Stimulated activated CD4-positive, alpha-beta T cell treated with anti-CD3 and anti-CD28 coated beads, TNF-alpha, amount 100 ng/mL, for 1 hour (primary cell): ENCODE measurements around the gene FAAP20.

ENCODE experiments used
- DNase-seq, 3 donors: peaks; one replicate each; pipeline ENCODE4 v3.0.0-alpha.2; 2020; ENCODE audit warnings: low read depth in 3 of 3, low spot score in 1 of 3

Gene FAAP20

GRCh38 chr1:2194319-2194897 lies at the start of gene FAAP20:
Gene FAAP20 (minus strand): TSS chr1:2194772. CDS start chr1:2194749, 23 bp downstream.
- DNase-seq = peak in 2 of 3 donors; percentile 50 to 57

DNA sequence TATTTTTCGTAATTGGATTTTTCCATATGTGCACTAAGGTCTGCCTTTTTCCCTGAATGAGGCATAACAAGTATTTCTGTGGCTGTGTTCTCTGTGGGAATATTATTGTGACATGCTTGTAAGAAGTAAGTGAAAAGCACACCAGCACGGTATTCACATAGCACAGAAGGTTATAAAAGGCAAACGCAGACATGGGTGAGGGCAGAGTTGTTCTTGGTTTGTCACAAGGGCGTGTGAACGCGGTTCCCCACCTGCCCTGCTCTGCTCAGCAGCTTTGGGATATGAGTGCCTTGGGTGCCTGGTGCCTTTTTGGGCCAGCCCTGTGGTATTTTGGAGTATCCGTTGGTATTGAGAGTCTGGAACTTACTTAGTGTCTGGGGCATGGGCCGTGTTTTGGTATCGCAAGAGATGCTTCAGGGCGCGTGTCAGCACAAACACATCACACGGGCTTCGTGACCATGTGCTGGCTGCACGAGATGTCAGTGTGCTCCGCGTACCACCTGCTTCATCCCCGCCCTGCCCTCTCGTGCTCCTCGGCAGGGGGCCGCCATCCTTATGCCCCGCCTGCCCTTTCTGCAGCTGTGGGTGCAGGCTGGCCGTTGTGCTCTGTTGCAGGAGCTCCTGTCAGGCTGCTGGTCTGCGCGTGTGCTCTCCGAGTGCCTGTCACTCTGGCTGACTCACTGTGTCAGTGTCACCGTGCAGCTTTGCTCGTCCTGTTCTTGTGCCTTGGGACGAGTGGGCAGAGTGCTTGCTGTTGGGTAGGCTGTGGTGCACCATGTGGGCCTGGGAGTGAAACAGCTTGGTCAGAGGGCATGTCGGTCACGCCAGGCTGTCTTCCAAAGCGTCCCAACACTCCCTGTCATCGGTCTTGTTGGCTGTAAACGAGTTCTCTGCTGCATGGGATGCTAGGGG lies 48.5 kb upstream of the FAAP20 start:
- DNase-seq = no peak

- no peak for DNase-seq
Observed at GRCh38 chr1:2241820-2242219, 47.2 kb upstream of the FAAP20 start.

DNA sequence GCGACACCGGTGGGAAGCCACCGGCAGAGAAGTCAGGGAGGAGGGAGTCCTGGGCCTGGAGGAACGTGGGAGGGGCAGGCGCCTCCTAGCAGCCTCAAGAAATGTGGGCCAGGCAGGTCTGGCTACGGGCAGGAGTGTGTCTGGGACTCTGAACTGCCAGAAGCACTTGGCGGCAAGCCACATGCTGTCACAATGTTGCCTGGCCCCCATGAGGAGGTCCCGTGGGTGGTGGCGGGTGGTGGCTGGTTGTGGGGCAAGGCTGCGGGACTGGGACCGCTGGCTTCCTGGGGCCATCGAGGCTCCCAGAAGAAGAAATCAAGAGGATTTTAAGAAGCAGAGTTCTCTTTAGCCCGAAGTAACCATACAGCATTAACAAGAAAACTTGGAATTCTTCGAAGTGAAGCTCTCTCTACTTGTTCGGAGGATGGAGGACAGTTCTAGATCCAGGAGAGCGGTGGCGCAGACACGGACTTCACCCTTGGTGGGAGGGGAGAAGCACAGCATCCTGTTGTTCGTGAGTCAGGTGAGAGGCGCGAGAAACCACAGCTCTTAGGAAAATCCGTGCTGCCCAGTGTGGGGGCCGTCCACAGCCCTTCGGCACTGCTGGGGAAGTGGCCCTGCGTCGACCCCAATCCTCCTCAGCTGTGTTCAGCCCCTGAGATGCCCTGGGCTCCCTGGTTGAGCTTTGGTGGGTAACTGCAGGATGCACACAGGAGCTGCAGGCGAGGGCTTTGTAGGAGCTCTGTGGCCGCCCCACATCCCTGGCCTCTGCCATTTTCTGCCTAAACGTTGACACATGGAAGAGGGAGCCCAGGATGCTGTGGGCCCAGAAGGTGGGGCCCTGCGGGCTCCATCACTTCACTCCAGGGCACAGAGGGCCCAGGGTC lies 45.9 kb upstream of the FAAP20 start:
- no peak for DNase-seq

DNA sequence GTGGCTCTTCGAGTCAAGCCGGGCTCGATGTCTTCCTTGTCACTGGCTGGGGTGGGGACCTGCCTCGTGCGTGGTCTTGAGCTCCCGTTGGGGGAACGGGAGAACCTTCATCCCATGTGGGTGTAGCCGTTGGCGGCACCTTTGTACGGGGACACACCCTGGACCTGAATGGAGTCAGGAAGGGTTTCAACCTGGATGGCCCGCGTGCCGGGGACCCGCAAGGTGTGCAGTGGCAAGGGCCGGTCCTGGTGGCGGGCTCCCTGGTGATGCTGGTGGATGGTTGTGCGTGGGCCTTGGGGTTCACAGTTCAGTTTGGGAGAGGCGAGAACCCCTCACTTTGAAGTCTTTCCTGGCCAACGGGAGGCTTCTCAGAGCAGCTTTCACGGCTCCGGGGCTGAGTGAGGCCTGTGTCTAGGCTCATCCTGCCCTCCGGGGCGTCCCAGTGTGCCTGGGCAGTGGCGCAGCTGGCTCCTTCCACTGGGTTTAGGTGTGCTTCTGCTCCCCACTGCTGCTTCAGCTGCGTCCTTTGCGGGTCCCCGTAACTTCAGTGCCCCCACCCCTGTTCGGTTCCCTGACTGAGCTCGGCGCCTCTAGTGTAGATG lies 44.9 kb upstream of the FAAP20 start:
- DNase-seq = no peak

DNA sequence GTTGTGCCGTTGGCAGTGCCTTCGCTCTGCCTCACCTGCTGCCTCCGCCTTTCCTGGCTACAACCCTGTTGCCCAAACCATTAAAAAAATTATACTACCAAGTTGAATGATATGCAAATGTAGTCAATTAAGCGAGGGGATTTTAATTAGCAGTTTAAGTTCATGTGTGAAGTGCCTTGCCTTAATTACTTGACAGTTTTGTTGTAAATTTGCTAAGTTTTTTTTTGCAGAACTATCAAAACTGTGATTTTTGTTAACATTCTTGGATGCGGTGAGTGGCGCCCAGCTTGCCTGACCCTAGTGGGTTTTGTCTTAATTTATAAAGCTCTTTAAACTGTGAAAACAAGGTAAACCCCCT lies 44.4 kb upstream of the FAAP20 start:
- DNase-seq = no peak

DNA sequence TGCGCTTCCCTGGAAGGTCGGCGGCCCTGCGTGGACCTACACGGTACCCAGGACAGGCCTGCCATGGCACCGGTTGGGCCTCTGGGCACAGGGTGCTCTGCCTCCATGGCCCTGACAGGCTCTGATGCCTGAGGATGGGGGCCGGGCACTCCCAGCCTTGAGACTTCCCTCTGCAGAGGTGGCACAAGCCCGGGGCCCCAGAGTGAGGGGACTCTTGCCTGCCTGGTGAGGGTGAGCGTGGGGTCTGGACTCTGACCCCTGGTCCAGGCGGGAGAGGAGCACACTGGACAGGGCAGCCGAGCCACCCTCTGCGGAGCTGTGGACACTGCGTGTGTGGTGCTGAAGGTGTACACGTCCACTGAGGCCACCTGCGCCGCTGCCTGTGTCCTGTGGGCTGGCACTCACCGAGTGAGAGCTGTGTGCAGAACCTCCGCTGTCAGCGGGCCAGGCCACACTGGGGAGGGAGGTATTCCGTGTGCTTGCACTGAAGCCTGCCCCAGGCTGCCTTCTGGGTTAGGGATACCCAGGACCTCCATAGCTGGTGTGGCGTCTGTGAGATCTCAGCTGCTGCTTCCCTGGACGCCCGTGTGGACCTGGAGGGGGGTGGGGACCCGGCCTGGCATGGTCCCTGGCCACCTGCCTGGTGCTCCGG lies 43.9 kb upstream of the FAAP20 start:
- no peak for DNase-seq

- DNase-seq = no peak
Observed at GRCh38 chr1:2237773-2238172, 43.2 kb upstream of the FAAP20 start.

GRCh38 chr1:2236695-2237677 lies 42.4 kb upstream of the FAAP20 start:
- DNase-seq = no peak

DNA sequence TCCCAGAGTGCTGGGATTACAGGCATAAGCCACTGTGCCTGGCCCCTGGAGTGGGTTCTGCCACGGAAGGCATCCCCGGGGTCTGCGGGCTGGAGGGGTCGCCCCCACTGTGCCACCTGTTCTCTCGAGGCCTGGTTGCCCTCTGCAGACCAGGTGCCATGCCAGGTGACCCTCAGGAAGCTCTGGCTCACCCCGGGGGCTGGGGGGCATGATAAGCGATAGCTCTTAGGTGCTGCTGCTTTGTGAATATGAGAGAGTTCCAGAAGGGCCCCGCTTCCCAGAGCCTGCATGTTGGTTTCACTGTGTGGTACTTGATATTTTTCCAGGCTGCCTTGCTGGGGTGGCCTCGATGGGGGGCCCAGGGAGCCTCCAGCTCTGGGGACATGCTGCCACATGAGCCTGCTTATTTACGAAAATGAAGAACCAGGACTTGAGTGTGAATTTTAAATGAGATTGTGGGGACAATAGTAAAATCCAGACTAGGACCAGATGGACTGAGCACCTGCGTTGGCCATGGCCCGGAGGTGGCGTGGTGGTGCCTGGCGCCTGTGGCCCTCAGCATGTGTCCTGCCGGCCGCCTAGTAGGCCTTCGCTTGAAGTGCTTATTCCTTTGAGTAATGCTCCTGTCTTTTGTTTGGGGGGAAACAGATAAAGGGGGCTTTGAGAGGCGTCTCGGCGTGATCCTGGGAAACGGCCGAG lies 40.9 kb upstream of the FAAP20 start:
- DNase-seq = no peak

DNA sequence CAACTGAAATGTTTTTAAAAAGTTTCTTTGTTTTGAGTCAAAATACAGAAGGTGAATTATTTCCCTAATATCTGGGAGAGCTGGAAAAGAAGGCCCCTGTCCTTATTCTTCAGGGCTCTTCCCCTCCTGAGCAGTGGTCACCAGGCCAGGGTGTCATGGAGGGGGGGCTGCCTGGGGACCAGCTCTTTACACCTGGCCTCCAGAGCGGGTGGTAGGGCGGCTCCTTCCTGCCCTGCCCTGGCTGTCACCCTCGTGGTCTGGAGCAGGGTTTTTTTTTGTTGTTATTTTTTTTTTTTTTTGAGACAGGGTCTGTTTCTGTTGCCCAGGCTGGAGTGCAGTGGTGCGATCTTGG lies 40.2 kb upstream of the FAAP20 start:
- no peak for DNase-seq

- peak in 2 of 3 donors; percentile 57 to 72 for DNase-seq
Observed at GRCh38 chr1:2233997-2234761, 39.6 kb upstream of the FAAP20 start.

GRCh38 chr1:2233468-2233867 lies 38.9 kb upstream of the FAAP20 start:
- no peak for DNase-seq

DNA sequence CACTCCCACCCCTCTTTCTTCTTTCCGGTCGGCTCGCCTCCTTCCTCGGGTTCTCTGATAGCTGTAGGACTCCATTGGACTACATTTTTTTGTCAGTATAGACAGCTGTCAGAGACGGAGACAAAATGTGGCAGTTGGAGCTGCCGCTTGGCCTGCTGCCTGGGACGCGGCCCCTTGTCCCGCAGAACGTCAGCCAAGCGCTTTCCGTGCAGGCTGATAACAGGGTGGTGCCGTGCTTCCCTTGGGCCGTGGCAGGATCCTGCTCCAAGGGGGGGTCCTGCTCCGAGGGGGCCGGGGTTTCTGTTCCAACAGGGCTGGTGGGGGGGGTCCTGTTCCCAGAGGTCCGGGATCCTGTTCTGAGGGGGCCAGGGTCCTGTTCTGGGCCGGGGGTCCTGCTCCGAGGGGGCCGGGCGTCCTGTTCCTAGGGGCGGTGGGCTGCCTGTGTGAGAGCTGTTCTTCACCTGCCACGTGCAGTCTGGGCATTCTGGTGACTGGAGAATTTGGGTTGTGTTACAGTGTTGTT lies 38.4 kb upstream of the FAAP20 start:
- DNase-seq = no peak

DNA sequence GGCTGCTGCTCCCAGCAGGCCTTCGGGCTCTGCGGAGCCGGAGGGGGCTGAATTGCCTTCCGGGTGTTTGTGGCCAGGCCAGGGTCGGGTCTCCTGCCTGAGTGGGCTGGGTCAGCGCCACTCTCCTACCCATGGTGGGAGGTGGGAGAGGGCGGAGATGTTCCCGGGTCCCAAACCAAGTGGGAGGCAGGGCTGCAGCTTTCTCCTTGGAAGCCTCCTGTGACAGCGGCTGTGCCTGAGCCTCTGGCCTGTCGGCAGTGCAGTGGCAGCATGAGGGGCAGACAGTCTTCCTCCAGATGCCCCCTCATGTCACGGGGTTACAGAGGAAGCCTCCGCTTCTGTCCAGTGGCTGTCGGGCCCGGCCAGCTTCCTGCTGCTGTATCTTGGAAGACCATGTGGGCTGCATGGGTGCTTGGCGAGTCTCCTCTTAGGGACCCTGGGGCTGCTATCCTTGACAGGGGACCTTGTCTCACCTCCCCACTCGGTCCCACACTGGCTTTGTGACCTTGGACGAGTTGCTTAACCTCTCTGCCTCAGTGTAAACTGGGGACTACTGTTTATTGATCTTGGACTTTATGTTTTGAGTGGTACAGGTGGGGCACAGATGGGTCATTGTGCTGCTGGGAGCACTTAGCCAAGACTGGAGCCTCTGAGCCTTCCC lies 37.8 kb upstream of the FAAP20 start:
- DNase-seq = no peak

- peak; percentile 58 to 73 (median 63) for DNase-seq
Observed at GRCh38 chr1:2231532-2232254, 37.1 kb upstream of the FAAP20 start.
